ENCODE measurements around the gene CYP2C18.

Gene CYP2C18

GRCh38 chr10:94777886-94778458 lies 94.4 kb downstream of the CYP2C18 start:
- Histone ChIP-seq H3K27me3 (ENCODE audit: control insufficient read depth in 3 of 3, insufficient read depth in 3 of 3, low read depth in 1 of 3, low read length in 3 of 3) (no peaks in the 10 kb centered on the region), H3K4me3 (ENCODE audit: low read length in 2 of 2) (no peak overlapping the region), H2AFZ (ENCODE audit: low read length) (no peak overlapping the region), H2AK5ac (ENCODE audit: low read depth, low read length) (no peak overlapping the region), H2BK5ac (ENCODE audit: low read length) (no peak overlapping the region), H3K4me1 (ENCODE audit: control insufficient read depth in 2 of 2, insufficient read depth in 1 of 2, low read depth in 1 of 2, low read length in 2 of 2) (no peaks in the 10 kb centered on the region), H2BK12ac (ENCODE audit: low read length) (no peak overlapping the region), H3K9ac (ENCODE audit: low read depth, low read length, poor library complexity) (no peak overlapping the region), H3K18ac (ENCODE audit: low read length) (no peak overlapping the region), H4K91ac (ENCODE audit: low read depth, low read length, poor library complexity) (no peak overlapping the region), H3K36me3 (replicated peaks in 1 of 2; ENCODE audit: control insufficient read depth in 2 of 2, insufficient read depth in 2 of 2, low read length in 2 of 2) (no peaks in the 10 kb centered on the region), H3K27ac (replicated peaks; ENCODE audit: low read length) (no peak overlapping the region), H2BK15ac (ENCODE audit: low read length) (no peak overlapping the region), H3K4ac (ENCODE audit: low read length) (no peak overlapping the region), H3K4me2 (ENCODE audit: insufficient read depth, low read length, poor library complexity, severe bottlenecking) (no peak overlapping the region), H2BK120ac (ENCODE audit: low read depth, low read length) (no peak overlapping the region), H3K14ac (ENCODE audit: low read length) (no peak overlapping the region), H3K79me1 (ENCODE audit: low read depth, low read length) (no peaks in the 10 kb centered on the region), H3K9me3 (replicated peaks in 1 of 2; ENCODE audit: control insufficient read depth in 2 of 2, insufficient read depth in 1 of 2, low read depth in 1 of 2, low read length in 2 of 2) (no peaks in the 10 kb centered on the region), H4K8ac (ENCODE audit: low read depth, low read length) (no peak overlapping the region), H3K23ac (ENCODE audit: low read depth, low read length, poor library complexity) (no peak overlapping the region)
- no CpG with 5 or more reads among the region's 5 CpGs for WGBS, 2 donors (ENCODE audit: extremely low coverage in 2 of 2, insufficient read length in 2 of 2, insufficient replicate concordance in 1 of 2)
- DNase-seq (ENCODE audit: low spot score): no peak

GRCh38 chr10:94780844-94781243 lies 97.3 kb downstream of the CYP2C18 start:
- H3K36me3 ChIP-seq (replicated peaks in 1 of 2; ENCODE audit: control insufficient read depth in 2 of 2, insufficient read depth in 2 of 2, low read length in 2 of 2): no peaks in the 10 kb centered on the region
- no peak overlapping the region for H2BK12ac ChIP-seq (ENCODE audit: low read length)
- no peak overlapping the region for H2AFZ ChIP-seq (ENCODE audit: low read length)
- no CpG with 5 or more reads among the region's 1 CpG for WGBS, 2 donors (ENCODE audit: extremely low coverage in 2 of 2, insufficient read length in 2 of 2, insufficient replicate concordance in 1 of 2)
- no peaks in the 10 kb centered on the region for H3K27me3 ChIP-seq (ENCODE audit: control insufficient read depth in 3 of 3, insufficient read depth in 3 of 3, low read depth in 1 of 3, low read length in 3 of 3)
- H3K14ac ChIP-seq (ENCODE audit: low read length): no peak overlapping the region
- H3K18ac ChIP-seq (ENCODE audit: low read length): no peak overlapping the region
- no peaks in the 10 kb centered on the region for H3K79me1 ChIP-seq (ENCODE audit: low read depth, low read length)
- H3K9ac ChIP-seq (ENCODE audit: low read depth, low read length, poor library complexity): no peak overlapping the region
- H3K9me3 ChIP-seq (replicated peaks in 1 of 2; ENCODE audit: control insufficient read depth in 2 of 2, insufficient read depth in 1 of 2, low read depth in 1 of 2, low read length in 2 of 2): no peaks in the 10 kb centered on the region
- no peak overlapping the region for H4K91ac ChIP-seq (ENCODE audit: low read depth, low read length, poor library complexity)
- H3K4me3 ChIP-seq (ENCODE audit: low read length in 2 of 2): no peak overlapping the region
- H3K4me2 ChIP-seq (ENCODE audit: insufficient read depth, low read length, poor library complexity, severe bottlenecking): no peak overlapping the region
- H2BK120ac ChIP-seq (ENCODE audit: low read depth, low read length): no peak overlapping the region
- no peak overlapping the region for H3K4ac ChIP-seq (ENCODE audit: low read length)
- H3K4me1 ChIP-seq (ENCODE audit: control insufficient read depth in 2 of 2, insufficient read depth in 1 of 2, low read depth in 1 of 2, low read length in 2 of 2): no peaks in the 10 kb centered on the region
- no peak overlapping the region for H4K8ac ChIP-seq (ENCODE audit: low read depth, low read length)
- H2AK5ac ChIP-seq (ENCODE audit: low read depth, low read length): no peak overlapping the region
- no peak for DNase-seq (ENCODE audit: low spot score)
- H2BK15ac ChIP-seq (ENCODE audit: low read length): no peak overlapping the region
- no peak overlapping the region for H2BK5ac ChIP-seq (ENCODE audit: low read length)
- no peak overlapping the region for H3K23ac ChIP-seq (ENCODE audit: low read depth, low read length, poor library complexity)
- no peak overlapping the region for H3K27ac ChIP-seq (replicated peaks; ENCODE audit: low read length)

- Histone ChIP-seq H3K27ac (replicated peaks; ENCODE audit: low read length) (no peak overlapping the region), H3K4me2 (ENCODE audit: insufficient read depth, low read length, poor library complexity, severe bottlenecking) (no peak overlapping the region), H2AFZ (ENCODE audit: low read length) (no peak overlapping the region), H3K4me1 (ENCODE audit: control insufficient read depth in 2 of 2, insufficient read depth in 1 of 2, low read depth in 1 of 2, low read length in 2 of 2) (no peaks in the 10 kb centered on the region), H3K36me3 (replicated peaks in 1 of 2; ENCODE audit: control insufficient read depth in 2 of 2, insufficient read depth in 2 of 2, low read length in 2 of 2) (no peaks in the 10 kb centered on the region), H4K91ac (ENCODE audit: low read depth, low read length, poor library complexity) (no peak overlapping the region), H2BK120ac (ENCODE audit: low read depth, low read length) (no peak overlapping the region), H3K27me3 (ENCODE audit: control insufficient read depth in 3 of 3, insufficient read depth in 3 of 3, low read depth in 1 of 3, low read length in 3 of 3) (no peaks in the 10 kb centered on the region), H3K23ac (ENCODE audit: low read depth, low read length, poor library complexity) (no peak overlapping the region), H3K79me1 (ENCODE audit: low read depth, low read length) (no peaks in the 10 kb centered on the region), H3K4me3 (ENCODE audit: low read length in 2 of 2) (no peak overlapping the region), H2BK12ac (ENCODE audit: low read length) (no peak overlapping the region), H3K4ac (ENCODE audit: low read length) (no peak overlapping the region), H3K14ac (ENCODE audit: low read length) (no peak overlapping the region), H2BK5ac (ENCODE audit: low read length) (no peak overlapping the region), H2BK15ac (ENCODE audit: low read length) (no peak overlapping the region), H3K9ac (ENCODE audit: low read depth, low read length, poor library complexity) (no peak overlapping the region), H2AK5ac (ENCODE audit: low read depth, low read length) (no peak overlapping the region), H4K8ac (ENCODE audit: low read depth, low read length) (no peak overlapping the region), H3K9me3 (replicated peaks in 1 of 2; ENCODE audit: control insufficient read depth in 2 of 2, insufficient read depth in 1 of 2, low read depth in 1 of 2, low read length in 2 of 2) (no peaks in the 10 kb centered on the region), H3K18ac (ENCODE audit: low read length) (no peak overlapping the region)
- no peak for DNase-seq (ENCODE audit: low spot score)
Measured at GRCh38 chr10:94784256-94784655, 100.7 kb downstream of the CYP2C18 start.

- WGBS, 2 donors (ENCODE audit: extremely low coverage in 2 of 2, insufficient read length in 2 of 2, insufficient replicate concordance in 1 of 2): no CpG with 5 or more reads among the region's 2 CpGs
- DNase-seq (ENCODE audit: low spot score): no peak
- no peak overlapping the region for H2AK5ac ChIP-seq (ENCODE audit: low read depth, low read length)
Measured at GRCh38 chr10:94785211-94785610, 101.7 kb downstream of the CYP2C18 start.

More at GRCh38 chr10:94785211-94785610, 101.7 kb downstream of the CYP2C18 start:
- Histone ChIP-seq H3K9ac (ENCODE audit: low read depth, low read length, poor library complexity) (no peak overlapping the region), H3K4me2 (ENCODE audit: insufficient read depth, low read length, poor library complexity, severe bottlenecking) (no peak overlapping the region), H3K23ac (ENCODE audit: low read depth, low read length, poor library complexity) (no peak overlapping the region), H4K91ac (ENCODE audit: low read depth, low read length, poor library complexity) (no peak overlapping the region), H2BK5ac (ENCODE audit: low read length) (no peak overlapping the region), H3K18ac (ENCODE audit: low read length) (no peak overlapping the region), H4K8ac (ENCODE audit: low read depth, low read length) (no peak overlapping the region), H3K36me3 (replicated peaks in 1 of 2; ENCODE audit: control insufficient read depth in 2 of 2, insufficient read depth in 2 of 2, low read length in 2 of 2) (no peaks in the 10 kb centered on the region), H3K4me1 (ENCODE audit: control insufficient read depth in 2 of 2, insufficient read depth in 1 of 2, low read depth in 1 of 2, low read length in 2 of 2) (no peaks in the 10 kb centered on the region), H2BK12ac (ENCODE audit: low read length) (no peak overlapping the region), H3K4me3 (ENCODE audit: low read length in 2 of 2) (no peak overlapping the region), H3K14ac (ENCODE audit: low read length) (no peak overlapping the region), H2BK15ac (ENCODE audit: low read length) (no peak overlapping the region), H3K27ac (replicated peaks; ENCODE audit: low read length) (no peak overlapping the region), H3K4ac (ENCODE audit: low read length) (no peak overlapping the region), H2AFZ (ENCODE audit: low read length) (peak overlapping the region; percentile 1), H3K9me3 (replicated peaks in 1 of 2; ENCODE audit: control insufficient read depth in 2 of 2, insufficient read depth in 1 of 2, low read depth in 1 of 2, low read length in 2 of 2) (no peaks in the 10 kb centered on the region), H3K79me1 (ENCODE audit: low read depth, low read length) (no peaks in the 10 kb centered on the region), H3K27me3 (ENCODE audit: control insufficient read depth in 3 of 3, insufficient read depth in 3 of 3, low read depth in 1 of 3, low read length in 3 of 3) (no peaks in the 10 kb centered on the region), H2BK120ac (ENCODE audit: low read depth, low read length) (no peak overlapping the region)
